Heart right ventricle (tissue), 16 donors: ENCODE measurements around the gene SERPINA5. TPM values are rescaled to one million over a fixed set of nuclear protein-coding genes. Genes with fewer than 3 reads are reported as not detected.

Experiments
- ATAC-seq, 8 donors: fragments of 200-7000 bp; cut with Tn5 transposase; one replicate each; pipeline ENCODE4 v1.9.1; 2020; ENCODE audit warnings: mild to moderate bottlenecking in 8 of 8, moderate library complexity in 8 of 8, moderate number of reproducible peaks in 1 of 8
- DNase-seq, 2 donors: peaks; one replicate each; pipeline ENCODE4 v3.0.0-alpha.2; 2020
- H3K27ac ChIP-seq, 10 donors: fragments of 200-600 bp; sonication (generic) in 2 of 10; one replicate each; pipeline versions ENCODE4 v1.5.0 to v1.8.0; 2020 to 2022; ENCODE audit warnings: mild to moderate bottlenecking in 3 of 10
- H3K27me3 ChIP-seq, 7 donors: fragments of 200-600 bp; one replicate each; pipeline ENCODE4 v1.8.0; 2021 to 2022; ENCODE audit warnings: mild to moderate bottlenecking in 2 of 7
- H3K36me3 ChIP-seq, 9 donors: fragments of 200-600 bp; sonication (generic) in 1 of 9; one replicate each; pipeline versions ENCODE4 v1.5.0 to v1.8.0; 2020 to 2022; ENCODE audit warnings: mild to moderate bottlenecking in 2 of 9
- H3K4me1 ChIP-seq, 9 donors: fragments of 200-600 bp; sonication (generic) in 1 of 9; one replicate each; pipeline versions ENCODE4 v1.5.0 to v1.8.0; 2020 to 2022; ENCODE audit warnings: mild to moderate bottlenecking in 4 of 9
- H3K4me3 ChIP-seq, 10 donors: fragments of 200-600 bp; sonication (generic) in 2 of 10; one replicate each; pipeline versions ENCODE4 v1.5.0 to v1.8.0; 2020 to 2022; ENCODE audit warnings: mild to moderate bottlenecking in 7 of 10, moderate library complexity in 2 of 10
- H3K9me3 ChIP-seq, 11 donors: fragments of 200-600 bp in 10 of 11; sonication (generic) in 2 of 11; one replicate each; pipeline versions ENCODE4 v1.5.0 to v1.8.0; 2013 to 2022; ENCODE audit warnings: mild to moderate bottlenecking in 2 of 11, control low read depth in 1 of 11, moderate library complexity in 1 of 11
- CTCF ChIP-seq, 9 donors: fragments of 200-600 bp; sonication (generic) in 2 of 9; IDR thresholded peaks; one replicate each; pipeline versions ENCODE4 v1.5.0 to v1.8.0; 2021 to 2022; ENCODE audit warnings: antibody characterized with exemption in 9 of 9, mild to moderate bottlenecking in 5 of 9, moderate library complexity in 1 of 9
- WGBS, 2 donors: extraction: QIAGEN DNeasy Blood & Tissue Kit; methylation state at CpG; one replicate each; pipeline ENCODE4 v1.1.7; 2013; ENCODE audit warnings: inconsistent platforms in 1 of 2; 5-methylcytosine and 5-hydroxymethylcytosine counted together
- intact Hi-C, 10 donors: fragments of 100-400 bp; cut with DNase I; formaldehyde crosslinking; loops; one replicate each; pipeline versions ENCODE4 v1.11.1 to v1.14.2; 2022
- polyA plus RNA-seq, 2 donors: library from polyadenylated mRNA; stranded (reverse); fragments of 200-250 nt; gene quantifications; one replicate each; pipeline ENCODE4 v1.2.3, GENCODE V29; 2013
- total RNA-seq, 10 donors: library from RNA; stranded (reverse); fragmentation: NEBNext Ultra II Directional in 3 of 10; extraction: Animal tissue kit (Norgen Biotek cat#: 25700) in 3 of 10; gene quantifications; one replicate each; pipeline versions ENCODE4 v1.2.1 to v1.2.4, GENCODE V29; 2021 to 2023
- donor health status: Arrhythmogenic right ventricular cardiomyopathy.
- donor health status: ischemic (EF 13 %, LVEDD 7.1; RV severe dilation, severe dysfunction).
- donor health status: healthy with polysubstance abuse.
- donor health status: DM: no; HTN: yes; CAD: no.
- donor health status: DM: no; HTN: no; CAD: no.
- donor health status: ischemic (EF 25% LVEDD 6.9; RV normal size, moderate dysfunction).
- donor health status: ischemic (EF 25% LVEDD 5.7; RV mildly dilated, moderate dysfunction).
- donor health status: healthy.
- donor health status: DM: yes; HTN: yes; CAD: no.
- donor health status: Ischemic cardiomyopathy.
- donor health status: ischemic (EF 35%, LVEDD 5.7; RV mildly dilated, moderate dysfunction).
- donor health status: nonischemic (EF 11% LVEDD 7.7; RV severe dilation, severe dysfunction).
- donor health status: DM: yes; HTN: yes; CAD: no.
- donor health status: PGD.
- donor health status: ischemic (EF 29% LVEDD 5.4; RV normal size, mild dysfunction).
- donor health status: nonischemic (EF 23%, LVEDD 6.1; RV moderate dilation, normal function).

Gene SERPINA5
- total and polyA plus RNA-seq, 12 donors: 0.28 to 4.9 (median 1.4) TPM

DNA sequence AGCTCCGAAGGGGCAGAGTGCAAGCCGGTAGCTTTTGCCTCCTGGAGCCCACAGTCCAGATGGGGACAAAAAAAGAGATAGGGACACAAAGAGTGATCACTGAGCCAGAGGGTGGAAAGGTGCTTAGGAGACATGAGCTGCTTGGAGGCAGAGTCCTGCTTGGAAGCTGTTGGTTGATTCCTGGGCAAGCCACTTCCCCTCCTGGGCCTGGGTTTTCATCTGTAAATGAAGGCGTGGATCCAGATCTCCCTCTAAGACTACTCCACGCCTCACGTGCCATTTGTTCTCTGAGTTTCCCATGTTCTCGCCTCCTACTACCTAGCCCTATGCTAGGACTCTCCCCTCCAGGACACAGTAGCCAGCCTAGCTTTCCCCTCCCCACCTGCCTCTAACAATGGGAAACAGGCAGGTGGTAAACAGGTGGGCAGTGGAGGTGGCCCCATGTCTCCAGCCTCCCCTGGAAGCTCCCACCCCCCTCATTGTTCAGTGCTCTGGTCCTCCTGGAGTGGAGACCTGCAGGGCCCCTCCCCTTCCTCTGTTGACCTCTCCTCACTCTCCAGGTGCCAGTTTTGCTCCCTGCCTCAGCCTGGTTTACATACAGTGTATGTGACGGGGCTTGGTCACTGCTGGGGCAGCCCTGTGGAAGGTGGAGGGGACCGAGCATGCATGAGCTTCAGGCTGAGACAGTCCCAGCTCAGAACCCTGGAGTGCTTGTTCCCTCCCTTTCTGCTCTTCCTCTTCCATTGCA, 34.8 kb downstream of the SERPINA5 start:
- Histone ChIP-seq H3K4me3 (no peak overlapping the region), H3K36me3 (no peaks in the 10 kb centered on the region), H3K27me3 (no peaks in the 10 kb centered on the region), H3K9me3 (peaks cover 0 to 32% (median 15%) of the 10 kb centered on the region in 11 donors), H3K27ac (no peak overlapping the region), H3K4me1 (peaks cover 0 to 7% (median 0%) of the 10 kb centered on the region in 9 donors)
- DNase-seq (no peak), ATAC-seq (no peak)
- 81 to 83% methylated on average over 8 of the region's 8 CpGs for WGBS, 2 donors
- intact Hi-C loops: no loop called here
- TF ChIP-seq CTCF (IDR thresholded peaks at IDR 0.05): no peak

DNA sequence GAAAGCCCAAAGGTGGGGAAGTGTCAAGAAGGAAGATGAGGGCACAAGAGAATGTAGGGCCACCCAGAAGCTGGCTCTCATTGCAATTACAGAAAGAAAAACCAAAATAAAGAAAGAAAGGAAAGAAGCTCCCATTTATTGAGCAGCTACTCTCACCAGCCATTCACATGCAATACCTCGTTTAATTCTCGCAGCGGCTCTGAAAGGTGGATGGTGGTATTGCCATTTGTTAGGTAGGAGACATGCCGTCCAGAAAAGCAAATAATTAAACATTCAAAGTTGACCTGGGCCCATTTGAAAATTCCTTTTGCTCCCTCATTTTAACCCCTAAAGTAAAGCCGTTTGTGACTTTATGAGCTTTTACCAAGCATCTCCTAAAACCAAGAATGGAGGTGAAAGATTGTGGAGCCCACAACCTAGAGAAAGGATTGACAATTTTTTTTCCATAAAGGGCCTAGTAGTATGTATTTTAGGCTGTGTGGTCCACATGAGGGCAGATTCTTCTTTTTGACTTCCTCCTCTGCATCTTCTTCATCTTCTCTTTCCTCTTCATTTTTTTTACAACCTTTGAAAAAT, 36.2 kb downstream of the SERPINA5 start:
- DNase-seq (no peak), ATAC-seq (no peak)
- H3K4me1 ChIP-seq: peaks cover 0 to 4% (median 0%) of the 10 kb centered on the region in 9 donors
- H3K27me3 ChIP-seq: peaks cover 0 to 3% (median 0%) of the 10 kb centered on the region in 7 donors
- intact Hi-C loops: no loop called here
- no peak for TF ChIP-seq CTCF (IDR thresholded peaks at IDR 0.05)
- no peaks in the 10 kb centered on the region for H3K36me3 ChIP-seq
- H3K9me3 ChIP-seq: peaks cover 0 to 32% (median 15%) of the 10 kb centered on the region in 11 donors
- H3K27ac ChIP-seq: no peak overlapping the region
- no peak overlapping the region for H3K4me3 ChIP-seq
- 80 to 83% methylated on average over 5 of the region's 5 CpGs for WGBS, 2 donors

DNA sequence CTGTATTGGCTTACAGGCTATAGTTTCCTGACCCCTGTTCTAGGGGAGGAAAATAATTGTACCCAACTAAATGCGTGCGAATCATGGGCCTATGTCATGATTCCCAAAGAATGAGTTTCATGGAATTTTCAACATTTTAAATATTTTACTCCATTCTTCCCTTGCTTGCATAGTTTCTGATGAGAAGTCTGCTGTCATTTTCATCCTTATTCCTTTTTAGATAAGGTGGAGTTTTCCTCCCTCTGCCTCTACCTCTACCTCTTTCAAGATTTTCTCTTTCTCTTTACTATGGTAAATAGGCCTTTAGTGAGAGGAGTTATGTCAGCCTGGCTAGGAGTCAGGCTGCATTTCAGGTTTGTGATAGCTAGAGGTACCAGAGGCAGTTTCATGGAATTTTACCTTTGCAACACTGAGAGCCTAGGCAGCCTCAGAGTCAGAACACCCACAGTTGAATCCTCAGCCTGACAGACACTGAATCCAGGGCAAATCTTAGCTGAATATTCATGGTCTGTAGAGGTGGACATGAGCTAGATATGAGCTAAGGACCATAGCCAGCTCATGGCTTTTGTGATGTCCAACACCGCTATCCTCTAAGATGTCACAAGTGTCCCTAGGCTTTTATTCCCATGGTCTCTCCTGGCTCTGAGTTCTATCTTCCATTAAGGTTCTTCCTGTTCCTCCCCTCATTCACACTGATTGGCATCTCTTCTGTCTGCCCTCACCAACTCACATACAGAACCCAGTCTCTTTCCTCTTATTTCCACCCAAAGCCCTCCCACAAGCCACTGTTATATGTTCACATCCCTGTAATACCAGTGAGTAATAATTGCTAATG, 37.0 kb downstream of the SERPINA5 start:
- TF ChIP-seq CTCF (IDR thresholded peaks at IDR 0.05): no peak
- Histone ChIP-seq H3K36me3 (no peaks in the 10 kb centered on the region), H3K4me1 (no peaks in the 10 kb centered on the region), H3K4me3 (no peak overlapping the region), H3K27ac (no peak overlapping the region), H3K27me3 (peaks cover 0 to 9% (median 3%) of the 10 kb centered on the region in 7 donors), H3K9me3 (peaks cover 0 to 32% (median 15%) of the 10 kb centered on the region in 11 donors)
- intact Hi-C loops: no loop called here
- WGBS, 2 donors: 92 to 97% methylated on average over 3 of the region's 3 CpGs
- ATAC-seq (no peak), DNase-seq (no peak)

- Histone ChIP-seq H3K4me3 (no peak overlapping the region), H3K27me3 (peaks cover 0 to 20% (median 7%) of the 10 kb centered on the region in 7 donors), H3K36me3 (no peaks in the 10 kb centered on the region), H3K9me3 (peaks cover 0 to 32% (median 15%) of the 10 kb centered on the region in 11 donors), H3K4me1 (no peaks in the 10 kb centered on the region), H3K27ac (no peak overlapping the region)
- no peak for TF ChIP-seq CTCF (IDR thresholded peaks at IDR 0.05)
- DNase-seq: no peak
- intact Hi-C loops: no loop called here
- ATAC-seq: no peak
- WGBS, 2 donors: 80 to 86% methylated on average over 6 of the region's 6 CpGs
Observed at GRCh38 chr14:94619297-94619696, 38.1 kb downstream of the SERPINA5 start.
